ENCODE data around the gene CCDC148.

CCDC148 gene

GRCh38 chr2:158130832-158131473 is 325.6 kb downstream of the CCDC148 start:
- no peak for DNase-seq (ENCODE audit: low read depth in 1 of 2, low spot score in 1 of 2)

- no peak for DNase-seq (ENCODE audit: low read depth in 1 of 2, low spot score in 1 of 2)
Measured at GRCh38 chr2:158129037-158129436, 327.5 kb downstream of the CCDC148 start.

GRCh38 chr2:158128168-158128973 is 328.2 kb downstream of the CCDC148 start:
- DNase-seq (ENCODE audit: low read depth in 1 of 2, low spot score in 1 of 2) = no peak

- DNase-seq (ENCODE audit: low read depth in 1 of 2, low spot score in 1 of 2) = no peak
Measured at GRCh38 chr2:158127380-158127804, 329.2 kb downstream of the CCDC148 start.

- no peak for DNase-seq (ENCODE audit: low read depth in 1 of 2, low spot score in 1 of 2)
Measured at GRCh38 chr2:158125756-158126498, 330.6 kb downstream of the CCDC148 start.

- no peak for DNase-seq (ENCODE audit: low read depth in 1 of 2, low spot score in 1 of 2)
Measured at GRCh38 chr2:158124896-158125295, 331.7 kb downstream of the CCDC148 start.

Data from stimulated activated CD4-positive, alpha-beta T cell treated with anti-CD3 and anti-CD28 coated beads, Interleukin-15, amount 100 ng/mL, for 1 hour (primary cell).